Measurements from ENCODE around the gene CEACAM21. TPM values are rescaled to one million over a fixed set of nuclear protein-coding genes. Genes with fewer than 3 reads are reported as not detected.
"Not testable (repeated sequence)": the region's sequence is repeated elsewhere in the genome, so short reads cannot be mapped to it uniquely, and the experiment has no call there.

Gene CEACAM21
- total RNA-seq, 1 donor from 2014 or later = 49.9 TPM

DNA sequence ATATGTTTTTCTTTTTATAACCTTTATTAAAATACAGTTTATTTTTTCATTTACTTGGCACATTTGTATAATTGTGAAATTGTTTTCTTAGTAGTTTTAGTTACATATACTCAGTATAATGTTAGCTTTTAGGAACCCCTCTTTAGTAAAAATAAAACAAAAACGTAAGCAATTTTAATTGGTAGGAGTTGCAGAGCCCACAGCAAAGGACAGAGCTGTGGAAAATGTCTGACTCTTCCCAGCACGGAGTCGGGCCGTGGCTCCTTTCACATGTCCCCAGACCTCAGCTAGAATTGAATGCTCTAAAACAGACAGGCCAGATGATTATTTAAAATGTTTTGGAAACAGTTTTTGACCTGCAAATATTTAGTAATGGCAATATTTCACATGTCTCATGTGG lies 27.9 kb upstream of the CEACAM21 start:
- intact Hi-C loops (cut with micrococcal nuclease) = loop anchor here (2.0 to 10.0 kb wide), 2 partner anchors 17 to 193 kb away; partner anchors contain the start of gene TGFB1

DNA sequence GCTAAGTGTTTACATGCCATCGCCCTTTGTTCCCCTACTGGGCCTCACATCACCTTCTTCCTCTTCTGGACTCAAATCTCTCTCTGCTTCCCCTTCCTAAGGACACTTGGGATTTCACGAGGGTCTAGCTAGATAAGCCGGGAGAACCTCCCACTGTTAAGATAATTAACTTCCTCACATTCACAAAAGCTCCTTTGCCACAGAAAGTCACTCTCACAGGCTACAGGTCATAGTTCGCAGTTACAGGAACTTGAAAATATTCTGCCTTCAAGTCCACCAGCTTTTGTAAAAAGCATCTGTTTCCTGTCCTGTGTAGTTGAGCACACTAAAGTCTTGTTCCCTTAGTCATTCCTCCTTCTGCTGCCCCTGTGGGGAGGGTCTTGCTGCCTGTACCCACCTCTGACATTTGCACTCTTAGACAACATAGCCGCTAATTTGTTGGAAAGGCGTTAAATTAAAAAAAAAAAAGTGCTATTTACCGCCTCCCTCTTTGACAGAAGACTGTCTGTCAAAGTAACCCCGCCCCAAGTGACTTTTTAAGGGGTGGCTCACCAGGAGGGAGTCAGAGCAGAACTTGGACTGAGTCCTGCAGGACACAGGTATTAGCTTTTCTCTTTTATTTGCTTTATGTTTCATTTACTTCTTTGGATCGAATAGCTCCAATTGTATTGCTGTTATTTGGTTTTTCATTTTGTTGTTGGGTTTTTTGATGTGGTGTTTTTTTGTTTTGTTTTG lies 26.8 kb upstream of the CEACAM21 start:
- intact Hi-C loops (cut with micrococcal nuclease) = loop anchor here (2.0 to 10.0 kb wide), 2 partner anchors 18 to 194 kb away; partner anchors contain the start of gene TGFB1

DNA sequence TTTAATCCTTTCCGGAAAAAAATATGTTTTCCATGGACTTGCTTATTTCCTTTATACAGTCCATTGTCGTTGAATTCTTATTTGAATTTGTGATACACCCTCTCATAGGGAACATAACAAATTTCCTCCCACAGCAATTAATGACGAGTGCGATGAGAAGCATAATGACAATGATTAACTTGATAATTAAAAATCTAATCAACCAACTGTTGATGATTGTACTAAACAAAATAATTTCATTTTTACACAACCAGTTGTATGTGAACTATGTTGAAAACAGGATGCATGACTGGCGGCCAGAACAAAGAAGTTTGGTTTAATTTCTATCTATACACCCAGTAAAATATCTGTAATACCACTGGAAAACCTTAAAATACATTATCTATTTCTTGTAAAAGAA lies 26.1 kb upstream of the CEACAM21 start:
- intact Hi-C loops (cut with micrococcal nuclease) = loop anchor here (2.0 to 10.0 kb wide), 4 partner anchors 19 to 288 kb away; partner anchors contain the start of genes HNRNPUL1 and TGFB1

DNA sequence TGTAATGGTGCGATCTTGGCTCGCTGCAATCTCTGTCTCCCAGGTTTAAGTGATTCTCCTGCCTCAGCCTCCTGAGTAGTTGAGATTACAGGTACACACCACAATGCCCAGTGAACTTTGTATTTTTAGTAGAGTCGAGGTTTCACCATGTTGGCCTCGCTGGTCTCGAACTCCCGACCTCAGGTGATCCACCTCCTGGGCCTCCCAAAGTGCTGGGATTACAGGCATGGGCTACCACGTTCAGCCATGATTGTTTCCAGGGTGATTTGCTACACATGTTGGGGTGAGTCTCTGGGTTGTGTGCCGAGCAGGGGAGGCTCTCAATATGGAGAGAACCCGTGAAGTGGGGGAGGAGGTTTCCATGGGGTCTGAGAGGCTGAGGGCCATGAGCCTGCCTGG lies 24.8 kb upstream of the CEACAM21 start:
- intact Hi-C loops (cut with micrococcal nuclease) = loop anchor here (1.0 to 5.0 kb wide), 3 partner anchors 9 to 289 kb away; partner anchors contain the start of gene HNRNPUL1

DNA sequence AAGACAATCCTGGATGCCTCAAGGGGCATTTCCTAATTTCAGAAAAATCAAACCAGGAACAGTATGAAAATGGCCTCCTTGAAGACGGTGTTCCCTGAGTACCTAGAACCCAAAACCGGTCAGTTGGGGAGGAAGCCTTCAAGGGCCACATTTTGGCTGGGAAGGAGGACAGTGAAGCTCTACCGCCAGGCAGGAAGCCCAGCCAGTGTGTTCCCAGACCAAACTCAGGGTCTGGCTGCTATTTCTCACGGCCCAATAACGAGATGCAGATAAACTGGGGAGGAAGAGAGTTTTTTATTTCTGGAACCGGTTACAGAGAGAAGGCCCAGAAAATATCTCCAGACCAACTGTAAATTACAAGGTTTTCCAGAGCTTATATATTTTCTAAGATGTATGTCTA lies 24.3 kb upstream of the CEACAM21 start:
- intact Hi-C loops (cut with micrococcal nuclease) = loop anchor here (1.0 to 5.0 kb wide), 3 partner anchors 9 to 289 kb away; partner anchors contain the start of gene HNRNPUL1

DNA sequence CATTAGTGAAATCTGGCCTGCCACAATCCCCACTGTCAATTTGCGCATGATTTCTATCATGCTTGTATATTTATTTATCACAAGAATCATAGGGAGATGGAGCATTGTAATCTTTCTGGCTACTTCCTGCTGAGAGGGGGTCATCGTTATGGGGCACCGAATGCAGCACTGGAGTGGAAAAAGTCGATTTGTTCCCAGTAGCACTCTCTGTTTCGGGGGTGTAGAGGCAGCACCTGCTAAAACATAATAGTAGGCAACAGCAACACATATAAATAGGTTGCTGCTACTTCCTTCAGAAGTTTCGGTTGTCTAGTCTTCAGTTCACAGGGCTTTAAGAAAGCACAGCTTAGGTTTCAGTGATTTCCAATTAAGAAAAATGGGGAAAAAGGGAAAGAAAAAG lies 23.4 kb upstream of the CEACAM21 start:
- intact Hi-C loops (cut with micrococcal nuclease) = loop anchor here (5.0 kb wide), 2 partner anchors 245 to 290 kb away; partner anchors contain the start of gene HNRNPUL1

DNA sequence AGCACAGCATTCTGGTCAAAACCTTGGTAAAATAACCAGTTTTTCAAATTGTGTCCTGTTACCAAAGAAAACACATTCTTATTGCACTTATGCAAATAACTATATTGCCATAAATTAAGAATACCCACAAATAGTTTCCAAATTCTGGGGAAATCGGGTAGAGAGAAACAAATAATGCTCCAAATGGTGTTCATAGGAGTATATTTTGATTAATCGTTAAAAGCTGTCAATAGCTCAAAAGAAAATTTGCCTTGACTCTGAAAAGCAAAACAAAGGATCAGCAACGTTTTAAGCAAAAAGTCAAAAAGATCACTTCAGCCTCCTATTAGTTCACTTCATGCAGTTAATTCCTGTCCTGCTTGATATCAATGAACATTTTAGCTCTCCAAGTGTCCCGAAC lies 22.2 kb upstream of the CEACAM21 start:
- intact Hi-C loops (cut with micrococcal nuclease) = loop anchor here (5.0 kb wide), 2 partner anchors 247 to 292 kb away; partner anchors contain the start of gene HNRNPUL1

DNA sequence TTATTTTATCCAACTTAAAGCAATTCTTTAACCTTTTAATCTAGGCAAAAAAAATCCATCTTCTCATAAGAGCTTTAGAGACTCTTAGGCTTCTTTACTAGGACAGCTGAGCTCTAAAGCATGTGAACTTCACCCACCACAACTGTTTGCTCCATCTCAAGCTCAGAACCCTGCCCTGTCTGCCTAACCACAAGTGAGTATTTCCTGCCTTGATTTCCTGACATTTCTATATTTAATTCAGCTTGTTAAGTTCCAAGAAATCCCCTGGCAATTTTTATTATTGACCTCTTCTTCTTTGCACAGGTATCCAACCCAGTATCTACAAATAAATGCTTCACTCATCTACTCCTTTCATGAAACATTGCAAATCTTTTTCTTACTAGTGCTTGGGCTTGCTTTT lies 21.1 kb upstream of the CEACAM21 start:
- intact Hi-C loops (cut with micrococcal nuclease) = loop anchor here (5.0 kb wide), 2 partner anchors 248 to 293 kb away; partner anchors contain the start of gene HNRNPUL1

DNA sequence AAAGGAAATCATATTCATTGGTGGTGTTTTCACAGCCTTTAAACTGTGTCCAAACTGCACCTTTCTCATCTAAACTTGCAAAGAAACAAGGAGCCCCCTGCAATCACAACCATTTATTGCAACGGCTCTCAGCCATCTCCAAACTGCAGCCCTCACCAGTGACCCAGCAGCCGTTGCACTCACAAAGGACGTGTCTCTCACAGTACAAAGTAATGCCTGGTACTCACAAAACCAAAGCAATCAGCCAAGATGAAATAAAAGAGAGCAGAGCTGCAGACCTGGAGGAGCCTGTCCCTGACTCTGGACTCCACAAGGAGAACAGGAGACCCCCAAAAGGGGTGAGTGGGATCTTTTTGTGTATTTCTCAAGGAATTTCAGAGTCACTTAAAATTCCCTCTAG lies 20.2 kb upstream of the CEACAM21 start:
- intact Hi-C loops (cut with micrococcal nuclease) = no loop called here

DNA sequence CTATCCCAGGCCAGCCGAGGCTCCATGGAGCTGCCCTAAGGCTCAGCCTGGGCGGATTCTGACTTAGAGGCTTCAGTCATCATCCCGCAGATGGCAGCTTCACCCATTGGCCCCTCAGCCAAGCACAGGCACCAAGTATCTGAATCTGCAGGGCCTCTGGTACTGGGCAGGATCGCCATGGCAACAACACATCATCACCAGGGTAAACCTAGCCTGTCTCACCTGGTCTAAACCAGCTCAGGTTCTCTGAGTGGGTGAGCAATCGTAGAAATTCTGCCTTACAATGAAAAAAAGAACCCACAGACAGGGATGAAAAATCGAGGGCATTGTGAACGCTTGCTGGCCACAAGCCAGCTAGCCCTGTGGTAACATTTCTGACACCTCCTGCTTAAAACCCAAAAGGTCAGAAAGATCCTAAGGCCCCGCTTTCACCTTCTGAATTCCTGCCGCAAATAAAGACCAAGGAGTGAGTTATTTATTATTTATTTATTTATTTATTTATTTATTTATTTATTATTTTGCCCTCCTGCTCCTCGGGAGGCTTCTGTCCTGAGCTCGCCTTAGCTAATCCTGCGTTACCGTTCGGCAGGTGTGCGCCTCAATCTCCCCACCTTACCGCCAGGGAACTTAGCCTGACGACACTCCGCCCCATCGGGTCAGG lies 12.0 kb upstream of the CEACAM21 start:
- intact Hi-C loops (cut with micrococcal nuclease) = loop anchor here (1.0 to 2.0 kb wide), 3 partner anchors 22 to 115 kb away; no protein-coding TSS in a partner anchor

DNA sequence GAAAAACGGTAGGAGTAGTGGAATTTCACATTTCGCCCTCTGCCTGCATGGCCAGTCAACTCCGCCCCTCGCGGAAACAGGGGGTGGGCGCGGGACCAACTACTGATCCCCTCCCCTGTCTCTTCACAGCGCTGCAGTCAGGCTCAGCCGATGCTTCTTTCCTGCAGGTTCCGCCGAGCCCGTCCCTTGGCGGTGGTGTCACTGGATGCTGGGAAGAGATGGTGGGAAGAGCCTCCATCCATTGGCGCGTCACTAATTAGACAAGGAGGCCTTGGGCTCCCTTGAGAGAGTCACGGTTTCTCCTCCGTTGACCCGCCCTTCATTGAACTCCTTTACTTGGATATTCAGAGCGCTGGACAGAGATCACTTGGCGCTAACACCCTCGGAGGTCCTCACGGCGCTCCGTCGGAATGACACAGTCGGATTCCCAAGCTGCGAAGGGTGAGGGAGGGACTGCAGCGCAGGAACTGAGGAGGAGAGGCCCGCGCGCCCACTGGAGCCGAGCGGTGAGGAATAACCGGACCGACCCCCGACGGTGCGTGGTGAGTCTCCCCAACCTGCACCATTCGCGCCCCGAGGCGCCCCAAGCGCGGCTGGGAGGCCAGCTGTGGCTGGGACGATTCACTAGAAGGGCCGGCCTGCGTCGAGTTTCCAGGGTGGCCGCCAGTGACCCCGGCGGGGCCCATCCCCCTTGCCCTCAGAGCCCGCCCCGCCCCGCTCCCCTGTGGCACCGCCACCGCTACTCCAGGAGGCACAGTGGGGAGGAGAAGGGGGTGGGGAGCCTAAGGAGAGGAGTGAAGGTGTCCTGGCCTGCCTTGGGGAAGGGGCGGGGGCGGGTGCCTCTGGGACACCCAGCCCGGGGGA lies 11.2 kb upstream of the CEACAM21 start:
- intact Hi-C loops (cut with micrococcal nuclease) = no loop called here

DNA sequence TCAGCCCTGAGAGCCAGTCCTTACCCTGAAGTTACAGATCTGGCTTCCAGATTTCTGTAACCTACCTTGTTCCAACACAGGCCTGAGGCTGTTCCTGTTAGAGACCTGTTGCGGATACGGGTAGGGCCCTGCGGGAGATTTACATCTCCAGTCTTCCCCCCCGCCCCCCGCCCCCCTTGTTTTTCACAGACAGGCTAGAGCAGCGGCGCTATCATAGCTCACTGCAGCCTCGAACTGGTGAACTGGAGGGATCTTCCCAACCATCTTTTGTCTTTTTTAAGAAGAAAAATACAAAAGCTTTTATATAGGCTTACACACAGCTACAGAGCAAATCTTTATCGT lies 10.6 kb upstream of the CEACAM21 start:
- intact Hi-C loops (cut with micrococcal nuclease) = no loop called here

DNA sequence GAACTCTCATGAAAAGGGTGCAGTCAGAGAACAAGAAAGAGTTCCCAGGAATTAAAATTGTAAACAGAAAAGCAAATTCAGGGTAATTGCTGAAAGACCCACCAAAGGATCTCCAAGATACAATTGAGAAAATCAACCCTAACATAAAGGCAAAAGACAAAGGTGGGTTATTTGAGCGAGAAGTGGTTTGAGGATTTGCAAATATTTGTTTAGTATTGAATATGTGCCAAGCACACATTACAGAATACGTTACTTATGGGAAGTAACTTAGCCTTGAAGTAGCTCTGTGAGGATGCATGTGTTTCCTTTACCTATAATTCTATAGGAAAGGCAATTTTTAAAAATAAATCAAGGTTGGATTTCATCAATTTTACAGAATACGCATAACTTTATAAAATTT lies 10.0 kb upstream of the CEACAM21 start:
- intact Hi-C loops (cut with micrococcal nuclease) = no loop called here

DNA sequence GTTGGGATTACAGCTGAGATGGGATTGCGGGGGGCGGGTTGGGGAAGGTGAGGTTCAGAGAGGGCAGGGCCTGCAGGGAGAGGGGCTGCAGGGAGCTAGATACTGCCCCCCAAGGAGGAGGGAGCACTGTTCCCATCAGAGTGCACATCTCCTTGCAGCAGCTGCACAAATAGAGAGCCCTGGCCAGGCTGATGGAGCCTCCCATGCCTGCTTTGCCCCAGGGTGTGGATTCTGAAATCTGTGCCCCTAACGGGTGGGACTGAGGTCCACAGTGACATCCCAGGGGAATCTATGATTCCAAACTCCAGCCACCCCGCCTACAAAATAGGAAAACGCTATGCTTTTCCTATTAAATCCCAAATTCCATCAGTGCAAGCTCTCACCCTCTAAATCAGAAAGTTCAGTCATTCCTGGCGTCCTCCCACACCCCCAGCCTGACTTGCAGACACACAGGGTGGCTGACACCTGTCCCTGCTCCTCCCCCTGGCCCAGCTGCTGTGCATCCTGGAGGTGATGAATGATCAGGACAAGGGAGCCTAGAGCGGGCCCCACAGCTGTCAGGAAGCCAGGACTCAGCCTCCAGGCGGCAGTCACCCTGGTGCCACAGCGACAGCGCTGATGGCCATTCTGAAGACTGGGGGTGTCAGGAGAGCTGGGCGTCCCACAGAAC lies 6.3 kb upstream of the CEACAM21 start:
- intact Hi-C loops (cut with micrococcal nuclease) = loop anchor here (1.0 kb wide), 4 partner anchors 26 to 120 kb away; no protein-coding TSS in a partner anchor

DNA sequence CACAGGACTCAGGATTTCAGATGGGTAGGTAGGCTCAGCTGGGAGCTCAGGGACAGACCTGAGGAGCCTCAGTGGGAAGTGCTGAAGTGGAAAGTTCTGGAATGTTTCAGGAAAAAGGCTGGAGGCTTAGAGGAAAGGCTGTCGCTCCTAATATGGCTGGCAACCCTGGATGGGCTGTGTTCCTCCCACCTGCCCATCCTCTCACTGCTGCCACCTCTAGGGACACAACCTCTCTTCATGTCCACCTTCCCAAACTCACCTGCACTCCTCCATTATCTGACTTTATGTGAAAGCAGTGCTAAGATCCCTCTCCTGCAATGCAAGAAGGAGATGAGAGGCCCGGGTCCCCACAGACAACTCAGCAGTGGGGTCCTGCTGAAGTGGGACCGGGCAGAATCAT lies 5.8 kb upstream of the CEACAM21 start:
- intact Hi-C loops (cut with micrococcal nuclease) = loop anchor here (1.0 kb wide), 4 partner anchors 25 to 121 kb away; no protein-coding TSS in a partner anchor

DNA sequence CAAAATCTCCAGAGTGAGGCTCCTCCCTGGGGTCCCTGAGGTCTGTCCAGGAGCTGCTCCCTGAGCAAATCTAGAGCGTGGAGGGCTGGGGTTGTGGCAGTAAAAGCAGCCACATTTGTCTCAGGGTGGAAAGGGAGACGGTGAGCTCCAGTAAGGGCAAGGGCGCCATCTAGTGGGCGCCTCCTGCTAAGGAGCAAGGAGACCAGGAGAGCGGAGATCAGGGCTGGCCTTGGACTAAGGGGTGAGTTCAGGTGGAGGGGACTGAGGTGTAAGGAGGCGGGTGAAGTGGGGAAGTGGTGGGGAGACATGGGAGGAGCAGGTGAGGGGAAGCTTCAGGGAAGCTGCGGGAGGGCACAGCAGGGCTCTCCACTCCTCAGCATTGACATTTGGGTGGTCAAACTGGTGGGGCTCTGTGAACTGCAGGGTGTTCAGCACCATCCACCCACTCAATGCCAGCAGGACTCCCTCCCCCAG lies 5.3 kb upstream of the CEACAM21 start:
- intact Hi-C loops (cut with micrococcal nuclease) = loop anchor here (1.0 kb wide), 4 partner anchors 25 to 121 kb away; no protein-coding TSS in a partner anchor

DNA sequence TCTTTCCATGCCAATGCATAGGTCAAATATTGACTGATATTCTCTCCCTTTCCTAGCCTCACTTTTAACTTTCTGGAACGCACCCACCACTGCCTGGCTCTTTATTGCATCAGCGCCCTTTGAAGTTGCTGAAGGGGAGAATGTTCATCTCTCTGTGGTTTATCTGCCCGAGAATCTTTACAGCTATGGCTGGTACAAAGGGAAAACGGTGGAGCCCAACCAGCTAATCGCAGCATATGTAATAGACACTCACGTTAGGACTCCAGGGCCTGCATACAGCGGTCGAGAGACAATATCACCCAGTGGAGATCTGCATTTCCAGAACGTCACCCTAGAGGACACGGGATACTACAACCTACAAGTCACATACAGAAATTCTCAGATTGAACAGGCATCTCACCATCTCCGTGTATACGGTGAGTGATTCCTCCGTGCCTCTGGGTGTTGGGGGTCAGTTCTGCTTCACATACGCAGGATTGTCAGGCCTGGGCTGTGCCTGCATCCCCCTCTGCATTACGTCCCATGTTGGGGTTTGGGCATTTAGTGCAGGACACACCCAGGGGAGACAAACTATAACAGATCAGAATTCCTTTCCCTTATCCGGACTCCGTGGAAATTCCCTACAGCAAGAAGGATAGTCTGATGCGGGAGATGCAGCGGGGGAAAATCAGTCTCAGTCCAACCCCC lies 1.3 kb downstream of the CEACAM21 start:
- intact Hi-C loops (cut with micrococcal nuclease) = no loop called here

DNA sequence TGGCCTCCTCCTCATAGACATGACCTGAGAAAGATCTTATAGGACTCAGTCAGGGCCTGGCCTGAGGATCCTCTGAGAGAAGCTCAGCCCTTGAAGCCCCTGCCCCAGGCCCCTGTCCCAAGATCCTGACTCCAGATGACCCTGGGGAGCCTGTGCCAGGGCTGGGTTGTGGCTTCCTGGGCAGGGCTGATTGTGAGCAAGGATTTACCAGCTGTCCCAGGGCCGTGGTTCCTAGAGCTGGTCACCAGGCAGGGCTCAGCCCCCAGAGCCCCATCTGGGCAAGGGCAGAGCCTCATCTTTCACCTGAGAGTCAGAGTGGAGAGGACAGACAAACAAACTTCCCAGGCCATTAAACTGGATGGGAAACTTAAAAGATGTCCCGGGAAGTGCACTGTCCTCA lies 1.9 kb downstream of the CEACAM21 start:
- intact Hi-C loops (cut with micrococcal nuclease) = no loop called here

DNA sequence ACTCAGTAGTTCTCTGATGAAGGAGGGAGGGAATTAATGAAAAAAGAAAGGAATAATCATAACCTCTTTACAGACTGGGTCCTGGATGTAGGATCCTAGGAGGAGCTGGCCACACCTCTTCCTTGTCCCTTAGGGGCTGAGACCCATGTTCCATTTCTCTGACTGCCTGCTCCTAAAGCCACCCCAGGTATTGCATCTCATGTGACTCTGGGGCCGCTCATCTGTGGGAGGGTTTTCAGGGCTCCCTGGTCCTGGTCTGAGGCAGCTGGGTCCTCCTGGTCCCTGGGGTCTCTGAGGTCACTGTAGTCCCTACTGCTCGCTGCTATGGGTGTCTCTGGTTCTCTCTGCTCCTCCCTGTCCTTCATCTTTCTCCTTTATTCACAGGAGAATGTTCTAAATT lies 2.9 kb downstream of the CEACAM21 start:
- intact Hi-C loops (cut with micrococcal nuclease) = no loop called here

DNA sequence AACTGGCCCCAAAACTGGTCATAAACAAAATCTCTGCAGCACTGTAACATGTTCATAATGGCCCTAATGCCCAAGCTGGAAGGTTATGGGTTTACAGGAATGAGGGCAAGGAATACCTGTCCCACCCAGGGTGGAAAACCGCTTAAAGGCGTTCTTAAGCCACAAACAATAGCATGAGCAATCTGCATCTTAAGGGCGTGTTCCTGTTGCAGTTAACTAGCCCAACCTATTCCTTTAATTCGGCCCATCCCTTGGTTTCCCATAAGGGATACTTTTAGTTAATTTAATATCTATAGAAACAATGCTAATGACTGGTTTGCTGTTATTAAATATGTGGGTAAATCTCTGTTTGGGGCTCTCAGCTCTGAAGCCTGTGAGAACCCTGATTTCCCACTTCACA lies 5.1 kb downstream of the CEACAM21 start:
- intact Hi-C loops (cut with micrococcal nuclease) = not testable (repeated sequence)

Data from T-helper 2 cell treated with Interferon-gamma antibody and Interleukin-4, amounts not matched to agents 100 ng/mL and 5 ng/mL, for 36 hours (primary cell).